Activated T-cell treated with anti-CD3 and anti-CD28 coated beads, Interleukin-2, amount 50 U/mL, for 4 hours (primary cell): ENCODE data around the gene TMEM203. TPM values are rescaled to one million over a fixed set of nuclear protein-coding genes. Genes with fewer than 3 reads are reported as not detected.

ENCODE experiments used
- ATAC-seq, 2 donors: fragments of 200-7000 bp; cut with Tn5 transposase; one replicate each; pipeline ENCODE4 v1.10.0; 2021
- DNase-seq: peaks from one replicate; pipeline ENCODE4 v3.0.0-alpha.2; 2020
- H3K27me3 Mint-ChIP-seq: one replicate; pipeline ENCODE4 v1.8.0; 2021; ENCODE audit warnings: low read depth, mixed read lengths
- H3K36me3 Mint-ChIP-seq: one replicate; pipeline ENCODE4 v1.8.0; 2022; ENCODE audit warnings: mixed read lengths; ENCODE audit not compliant: insufficient read depth
- H3K4me1 Mint-ChIP-seq: one replicate; pipeline ENCODE4 v1.8.0; 2021; ENCODE audit warnings: low read depth, mixed read lengths
- H3K4me3 Mint-ChIP-seq: one replicate; pipeline ENCODE4 v1.8.0; 2021; ENCODE audit warnings: mild to moderate bottlenecking, moderate library complexity, mixed read lengths
- H3K9me3 Mint-ChIP-seq: one replicate; pipeline ENCODE4 v1.8.0; 2021; ENCODE audit warnings: mixed read lengths
- total RNA-seq, 3 donors: library from RNA; stranded (reverse); gene quantifications; one replicate each; pipeline ENCODE4 v1.2.1, GENCODE V29; 2021

Gene TMEM203
- total RNA-seq, 3 donors from 2014 or later, result 42.3 to 45.1 (median 44.4) TPM

DNA sequence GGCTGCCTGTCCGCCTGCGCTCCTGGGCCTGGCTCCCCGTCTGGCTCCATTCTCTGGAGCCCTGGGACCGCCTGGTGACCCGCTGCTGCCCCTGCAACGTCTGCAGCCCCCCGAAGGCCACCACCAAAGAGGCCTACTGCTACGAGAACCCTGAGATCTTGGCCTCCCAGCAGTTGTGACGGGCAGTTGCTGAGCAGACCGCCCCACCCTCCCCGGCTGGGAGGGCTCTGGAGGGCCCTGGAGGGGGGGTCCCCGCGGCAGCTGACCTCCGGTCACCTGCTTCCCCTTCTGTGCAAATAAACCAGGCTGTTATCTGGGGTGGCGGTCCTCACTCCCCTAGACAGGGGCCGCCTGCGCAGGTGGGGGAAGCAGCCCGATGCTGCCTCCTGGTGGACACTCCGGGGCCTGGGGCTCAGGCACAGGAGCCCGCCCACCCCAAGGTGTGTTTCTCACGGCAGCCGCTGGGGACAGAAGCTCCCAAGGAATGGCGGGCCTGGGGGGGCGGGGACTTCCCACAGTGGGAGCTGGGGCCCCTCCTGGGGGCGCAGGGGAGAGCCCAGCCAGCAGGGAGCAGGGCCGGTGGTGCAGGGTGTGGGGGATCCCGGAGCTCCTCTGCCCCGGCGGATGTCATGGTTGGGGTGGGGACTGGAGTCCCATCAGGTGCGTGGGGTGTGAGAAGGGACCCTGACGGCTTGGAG, 30.9 kb upstream of the TMEM203 start:
- Mint-ChIP-seq H3K4me3 (no peak overlapping the region), H3K27me3 (peaks cover 4% of the 10 kb centered on the region), H3K4me1 (peaks cover 13% of the 10 kb centered on the region), H3K9me3 (no peaks in the 10 kb centered on the region), H3K36me3 (no peaks in the 10 kb centered on the region)
- DNase-seq, result peak; percentile 93
- ATAC-seq, result peak; percentile 26 to 32

DNA sequence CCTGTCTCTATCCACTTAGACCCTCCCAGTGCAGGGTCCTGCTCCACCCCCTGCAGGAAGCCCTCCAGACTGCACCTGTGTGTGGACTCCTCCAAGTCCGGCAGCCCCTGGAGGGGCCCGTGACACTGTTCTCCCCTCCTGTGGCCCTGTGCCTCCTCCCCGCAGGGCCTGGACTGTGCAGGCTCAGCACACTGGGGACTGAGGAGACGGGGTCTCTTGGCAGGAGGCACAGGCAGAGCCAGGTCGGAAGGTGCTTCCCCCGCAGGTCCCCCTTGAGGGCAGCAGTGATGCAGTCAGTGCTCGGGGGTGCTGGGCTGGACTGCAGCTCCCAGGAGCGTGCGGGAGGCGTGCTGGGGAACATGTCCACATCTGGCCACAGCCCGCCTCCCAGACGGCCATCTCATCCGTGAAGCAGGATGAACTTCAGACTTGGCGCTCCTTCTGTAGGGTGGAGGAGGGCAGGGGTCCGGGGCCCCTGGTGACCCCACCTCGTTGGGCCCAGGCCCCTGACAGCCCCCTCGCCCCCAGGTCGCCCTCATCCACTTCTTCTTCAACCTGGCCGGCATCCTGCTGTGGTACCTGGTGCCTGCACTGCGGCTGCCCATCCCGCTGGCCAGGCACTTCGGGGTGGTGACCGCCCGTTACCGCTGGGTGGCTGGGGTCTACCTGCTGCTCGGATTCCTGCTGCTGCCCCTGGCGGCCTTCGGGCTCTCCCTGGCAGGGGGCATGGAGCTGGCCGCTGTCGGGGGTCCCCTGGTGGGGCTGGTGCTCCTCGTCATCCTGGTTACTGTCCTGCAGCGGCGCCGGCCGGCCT, 30.2 kb upstream of the TMEM203 start:
- peaks cover 13% of the 10 kb centered on the region for H3K4me1 Mint-ChIP-seq
- ATAC-seq (no peak), DNase-seq (no peak)
- H3K27me3 Mint-ChIP-seq, result peaks cover 4% of the 10 kb centered on the region
- no peak overlapping the region for H3K4me3 Mint-ChIP-seq
- H3K36me3 Mint-ChIP-seq, result no peaks in the 10 kb centered on the region
- no peaks in the 10 kb centered on the region for H3K9me3 Mint-ChIP-seq

DNA sequence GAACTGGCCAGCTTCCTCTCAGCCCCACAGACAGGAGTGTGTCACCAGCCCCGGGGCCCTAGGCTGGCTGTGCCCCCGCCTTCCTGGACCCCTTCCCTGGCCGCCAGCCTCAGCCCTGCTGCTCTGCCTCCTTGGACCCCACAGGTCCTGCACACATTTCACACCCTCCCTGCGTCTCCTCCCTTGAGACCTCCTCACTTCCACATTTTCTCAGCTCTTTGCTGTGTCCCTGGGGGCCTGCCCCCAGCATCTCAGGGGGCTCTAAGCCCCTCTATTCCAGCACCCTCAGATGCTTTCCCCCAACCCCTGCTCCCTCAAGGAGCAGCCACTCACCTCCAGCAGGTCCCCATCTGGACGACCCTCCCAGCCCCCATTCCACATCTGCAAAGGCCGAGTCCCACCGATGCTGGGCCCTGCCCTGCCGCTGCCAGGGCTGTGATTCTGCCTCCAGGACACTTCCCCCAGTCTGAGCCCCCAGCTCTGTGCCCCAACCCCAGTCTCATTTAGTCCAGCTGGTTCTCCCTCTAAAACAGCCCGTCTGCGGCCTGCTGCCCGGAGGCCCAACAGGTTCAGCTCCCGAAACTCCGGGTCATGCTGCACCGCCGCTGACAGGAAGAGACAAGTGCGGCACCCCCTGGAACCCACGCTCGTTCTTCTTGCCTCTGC, 29.4 kb upstream of the TMEM203 start:
- Mint-ChIP-seq H3K4me3 (no peak overlapping the region), H3K27me3 (peaks cover 4% of the 10 kb centered on the region), H3K9me3 (no peaks in the 10 kb centered on the region), H3K36me3 (no peaks in the 10 kb centered on the region), H3K4me1 (peaks cover 13% of the 10 kb centered on the region)
- ATAC-seq (no peak), DNase-seq (no peak)

DNA sequence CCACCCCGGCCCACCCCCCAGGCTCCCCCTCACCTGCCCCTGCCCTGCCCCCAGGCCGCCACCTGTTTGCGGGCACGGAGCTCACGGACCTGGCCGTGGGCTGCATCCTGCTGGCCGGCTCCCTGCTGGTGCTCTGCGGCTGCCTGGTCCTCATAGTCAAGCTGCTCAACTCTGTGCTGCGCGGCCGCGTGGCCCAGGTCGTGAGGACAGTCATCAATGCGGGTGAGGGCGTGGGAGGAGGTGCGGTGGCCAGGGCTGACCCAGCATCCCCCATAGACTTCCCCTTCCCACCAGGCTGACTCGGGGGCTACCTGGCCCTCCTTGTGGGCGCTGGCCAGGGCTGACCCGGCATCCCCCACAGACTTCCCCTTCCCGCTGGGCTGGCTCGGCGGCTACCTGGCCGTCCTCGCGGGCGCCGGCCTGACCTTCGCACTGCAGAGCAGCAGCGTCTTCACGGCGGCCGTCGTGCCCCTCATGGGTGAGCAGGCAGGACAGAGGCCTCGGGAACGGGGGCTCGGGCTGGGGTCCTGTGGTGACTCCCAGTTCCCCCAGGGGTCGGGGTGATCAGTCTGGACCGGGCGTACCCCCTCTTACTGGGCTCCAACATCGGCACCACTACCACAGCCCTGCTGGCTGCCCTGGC, 28.7 kb upstream of the TMEM203 start:
- peaks cover 8% of the 10 kb centered on the region for H3K4me1 Mint-ChIP-seq
- DNase-seq, result no peak
- no peaks in the 10 kb centered on the region for H3K36me3 Mint-ChIP-seq
- H3K4me3 Mint-ChIP-seq, result no peak overlapping the region
- no peaks in the 10 kb centered on the region for H3K9me3 Mint-ChIP-seq
- no peak for ATAC-seq
- peaks cover 4% of the 10 kb centered on the region for H3K27me3 Mint-ChIP-seq

DNA sequence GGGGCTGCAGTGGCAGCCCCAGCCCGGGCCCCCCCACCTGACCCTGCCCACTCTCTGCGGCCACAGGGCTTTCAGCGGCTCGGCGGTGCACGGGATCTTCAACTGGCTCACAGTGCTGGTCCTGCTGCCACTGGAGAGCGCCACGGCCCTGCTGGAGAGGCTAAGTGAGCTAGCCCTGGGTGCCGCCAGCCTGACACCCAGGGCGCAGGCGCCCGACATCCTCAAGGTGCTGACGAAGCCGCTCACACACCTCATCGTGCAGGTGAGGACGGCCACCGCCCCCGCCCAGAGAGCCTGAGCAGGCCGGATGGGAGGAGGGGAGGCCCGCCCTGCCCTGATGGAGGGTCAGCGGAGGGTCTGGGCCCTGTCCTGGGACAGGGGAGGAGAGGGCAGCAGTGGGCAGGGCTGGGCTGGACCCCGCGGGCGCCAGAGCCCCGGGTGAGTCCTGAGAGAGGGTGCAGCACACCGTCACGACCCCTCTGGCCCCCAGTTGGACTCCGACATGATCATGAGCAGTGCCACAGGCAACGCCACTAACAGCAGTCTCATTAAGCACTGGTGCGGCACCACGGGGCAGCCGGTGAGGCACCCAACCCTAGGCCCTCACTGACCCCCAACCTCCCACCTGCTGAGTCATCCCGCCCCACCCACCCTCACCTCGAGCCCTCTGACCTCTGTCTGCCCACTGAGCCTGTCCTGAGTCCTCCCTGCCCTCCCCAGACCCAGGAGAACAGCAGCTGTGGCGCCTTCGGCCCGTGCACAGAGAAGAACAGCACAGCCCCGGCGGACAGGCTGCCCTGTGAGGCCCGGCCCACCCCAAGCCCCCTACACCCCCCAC, 27.9 kb upstream of the TMEM203 start:
- Mint-ChIP-seq H3K27me3 (peaks cover 7% of the 10 kb centered on the region), H3K4me1 (peaks cover 2% of the 10 kb centered on the region), H3K9me3 (no peaks in the 10 kb centered on the region), H3K36me3 (no peaks in the 10 kb centered on the region), H3K4me3 (no peak overlapping the region)
- DNase-seq (no peak), ATAC-seq (no peak)

DNA sequence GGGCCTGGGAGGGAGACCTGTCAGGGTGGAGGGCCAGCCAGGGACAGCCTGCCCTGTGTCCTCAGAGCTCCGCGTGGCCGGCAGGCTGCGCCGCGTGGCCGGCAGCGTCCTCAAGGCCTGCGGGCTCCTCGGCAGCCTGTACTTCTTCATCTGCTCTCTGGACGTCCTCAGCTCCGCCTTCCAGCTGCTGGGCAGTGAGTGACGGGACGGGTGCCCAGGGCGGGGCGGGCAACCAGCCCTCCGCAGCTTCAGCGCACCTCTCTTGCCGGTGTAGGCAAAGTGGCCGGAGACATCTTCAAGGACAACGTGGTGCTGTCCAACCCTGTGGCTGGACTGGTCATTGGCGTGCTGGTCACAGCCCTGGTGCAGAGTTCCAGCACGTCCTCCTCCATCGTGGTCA, 27.1 kb upstream of the TMEM203 start:
- peaks cover 2% of the 10 kb centered on the region for H3K4me1 Mint-ChIP-seq
- peaks cover 9% of the 10 kb centered on the region for H3K27me3 Mint-ChIP-seq
- H3K36me3 Mint-ChIP-seq, result no peaks in the 10 kb centered on the region
- no peak overlapping the region for H3K4me3 Mint-ChIP-seq
- DNase-seq (no peak), ATAC-seq (no peak)
- H3K9me3 Mint-ChIP-seq, result no peaks in the 10 kb centered on the region

DNA sequence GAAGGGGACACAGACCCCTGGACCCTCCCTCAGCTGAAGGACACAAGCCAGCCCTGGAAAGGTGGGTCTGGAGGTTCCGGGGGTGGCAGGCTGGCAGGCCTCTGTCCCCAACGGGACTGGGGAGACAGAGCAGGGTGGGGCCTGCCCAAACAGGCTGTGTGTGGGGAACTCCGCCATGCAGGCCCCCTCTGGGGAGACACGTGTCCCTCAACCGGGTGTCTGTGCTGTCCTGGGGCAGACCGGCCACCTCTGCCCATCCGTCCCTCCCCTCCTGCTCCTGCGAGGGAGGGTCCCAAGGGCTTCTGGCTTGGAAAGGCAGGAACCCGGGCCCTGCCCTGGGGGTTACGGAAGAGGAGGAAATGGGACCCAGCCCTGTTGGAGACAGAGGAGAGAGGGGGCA, 26.7 kb upstream of the TMEM203 start:
- ATAC-seq (no peak), DNase-seq (no peak)
- no peaks in the 10 kb centered on the region for H3K36me3 Mint-ChIP-seq
- H3K4me1 Mint-ChIP-seq, result peaks cover 3% of the 10 kb centered on the region
- H3K27me3 Mint-ChIP-seq, result peaks cover 10% of the 10 kb centered on the region
- no peaks in the 10 kb centered on the region for H3K9me3 Mint-ChIP-seq
- H3K4me3 Mint-ChIP-seq, result no peak overlapping the region

DNA sequence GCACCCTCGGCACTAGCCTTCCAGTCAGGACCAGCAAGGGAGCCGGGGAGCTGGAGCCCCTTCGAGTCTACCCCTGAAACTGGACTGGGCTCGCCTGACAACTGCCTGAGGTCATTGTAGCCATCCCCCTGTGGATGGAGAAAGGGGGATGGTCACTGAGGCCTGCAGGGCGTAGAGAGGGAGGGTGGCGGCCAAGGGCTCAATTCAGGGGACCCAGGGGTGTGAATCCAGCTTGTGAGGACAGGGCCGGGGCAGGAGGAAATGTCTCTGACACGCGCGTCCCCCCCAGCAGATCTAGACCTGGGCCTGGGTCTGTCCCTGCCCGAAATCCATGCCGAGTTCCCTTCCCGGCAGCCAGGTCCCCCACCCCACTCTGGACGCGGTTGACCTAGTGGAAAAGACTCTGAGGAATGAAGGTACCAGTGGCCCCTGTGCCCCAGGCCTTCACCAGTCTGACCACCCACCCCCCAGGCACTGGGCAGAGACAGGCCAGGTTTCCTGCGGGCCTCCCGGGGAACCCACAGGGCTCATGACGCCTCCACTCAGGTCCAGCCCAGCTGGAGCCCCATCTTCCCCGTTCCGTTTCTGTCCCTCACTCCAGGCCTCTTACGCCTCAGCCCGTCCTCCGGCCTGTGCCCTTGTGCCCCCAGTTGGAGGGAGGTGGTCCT, 26.1 kb upstream of the TMEM203 start:
- ATAC-seq (no peak), DNase-seq (no peak)
- H3K4me3 Mint-ChIP-seq, result no peak overlapping the region
- no peaks in the 10 kb centered on the region for H3K36me3 Mint-ChIP-seq
- peaks cover 3% of the 10 kb centered on the region for H3K4me1 Mint-ChIP-seq
- no peaks in the 10 kb centered on the region for H3K9me3 Mint-ChIP-seq
- peaks cover 10% of the 10 kb centered on the region for H3K27me3 Mint-ChIP-seq

DNA sequence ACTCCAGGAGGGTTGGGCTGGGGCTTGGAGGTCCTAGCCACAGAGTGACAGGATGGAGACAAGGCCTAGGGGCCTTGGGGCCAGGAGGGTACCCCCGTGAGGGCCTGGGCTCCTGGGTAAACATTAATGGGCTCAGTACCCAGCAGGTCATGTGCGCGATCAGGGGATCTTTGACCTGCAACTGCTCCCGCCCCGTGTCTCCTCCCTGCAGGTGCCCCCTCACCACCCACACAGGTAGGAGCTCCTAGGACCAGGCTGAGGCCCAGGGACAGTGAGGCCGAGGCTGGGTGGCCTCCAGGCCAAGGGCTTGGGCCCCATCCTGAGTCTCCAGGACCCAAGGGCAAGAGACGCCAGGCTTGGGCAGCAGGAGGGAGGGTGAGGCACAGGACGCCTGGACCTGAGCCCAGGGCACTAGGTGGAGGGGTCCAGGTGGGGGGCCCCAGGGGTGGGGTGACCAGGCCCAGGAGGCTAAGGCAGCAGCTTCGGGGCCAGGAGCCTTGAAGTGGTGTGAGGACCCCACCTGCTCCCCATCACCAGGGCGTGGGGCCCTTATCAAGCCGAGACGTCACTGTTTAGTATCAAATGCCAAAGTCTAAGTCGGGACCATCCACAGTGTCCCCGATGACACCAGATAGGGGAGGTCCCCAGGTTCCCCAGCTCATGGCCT, 25.4 kb upstream of the TMEM203 start, which contains the start of gene SLC34A3:
Gene SLC34A3 (plus strand): TSS at position 197 of the 667 bp plus-strand sequence. CDS start 802 bp downstream, outside the sequence.
- Mint-ChIP-seq H3K4me1 (peaks cover 3% of the 10 kb centered on the region), H3K4me3 (no peak within 1 kb of the TSS), H3K27me3 (peaks cover 10% of the 10 kb centered on the region), H3K36me3 (no peaks in the 10 kb centered on the region), H3K9me3 (no peaks in the 10 kb centered on the region)
- no peak for DNase-seq
- ATAC-seq, result no peak

DNA sequence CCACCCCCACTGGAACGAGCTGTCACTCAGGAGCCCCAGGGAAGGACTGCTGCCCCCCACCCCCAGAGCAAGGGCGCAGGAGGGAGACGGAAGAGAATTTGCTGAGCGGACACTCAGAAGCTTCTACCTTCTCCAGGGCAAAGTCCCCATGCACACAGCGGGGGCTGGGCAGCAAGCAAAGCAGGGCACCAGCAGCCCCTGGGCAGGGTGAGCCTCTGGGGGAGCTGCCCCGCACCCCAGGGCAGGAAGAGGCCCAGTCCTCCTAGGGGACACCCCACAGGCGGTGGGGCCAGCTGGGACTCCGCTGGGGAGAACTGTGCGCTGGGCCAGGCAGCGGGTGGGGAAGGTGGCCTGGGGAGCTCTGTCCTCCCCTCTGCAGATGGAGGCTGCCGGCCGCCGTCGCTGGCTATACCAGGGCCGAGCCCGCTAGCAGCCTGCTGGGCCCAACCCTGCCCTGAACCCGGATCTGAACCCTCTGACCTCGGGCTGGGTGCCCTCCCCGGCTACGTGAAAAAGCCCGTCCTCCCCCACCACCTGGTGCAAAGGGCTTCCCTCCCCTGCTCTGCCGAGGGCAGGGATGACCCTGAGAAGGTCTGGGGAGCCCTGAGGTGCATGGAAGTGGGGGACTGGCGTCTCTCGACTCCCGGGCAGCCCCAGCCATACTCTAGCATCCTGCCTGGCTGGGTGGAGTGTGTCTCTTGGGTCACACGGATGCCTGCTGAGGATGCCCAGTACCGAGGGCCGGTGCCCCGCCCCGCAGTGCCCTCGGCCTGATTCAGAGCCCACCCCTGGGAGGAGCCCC, 24.7 kb upstream of the TMEM203 start:
- ATAC-seq, result no peak
- H3K27me3 Mint-ChIP-seq, result peaks cover 10% of the 10 kb centered on the region
- H3K4me1 Mint-ChIP-seq, result peaks cover 3% of the 10 kb centered on the region
- DNase-seq, result no peak
- no peaks in the 10 kb centered on the region for H3K36me3 Mint-ChIP-seq
- H3K4me3 Mint-ChIP-seq, result no peak overlapping the region
- no peaks in the 10 kb centered on the region for H3K9me3 Mint-ChIP-seq

DNA sequence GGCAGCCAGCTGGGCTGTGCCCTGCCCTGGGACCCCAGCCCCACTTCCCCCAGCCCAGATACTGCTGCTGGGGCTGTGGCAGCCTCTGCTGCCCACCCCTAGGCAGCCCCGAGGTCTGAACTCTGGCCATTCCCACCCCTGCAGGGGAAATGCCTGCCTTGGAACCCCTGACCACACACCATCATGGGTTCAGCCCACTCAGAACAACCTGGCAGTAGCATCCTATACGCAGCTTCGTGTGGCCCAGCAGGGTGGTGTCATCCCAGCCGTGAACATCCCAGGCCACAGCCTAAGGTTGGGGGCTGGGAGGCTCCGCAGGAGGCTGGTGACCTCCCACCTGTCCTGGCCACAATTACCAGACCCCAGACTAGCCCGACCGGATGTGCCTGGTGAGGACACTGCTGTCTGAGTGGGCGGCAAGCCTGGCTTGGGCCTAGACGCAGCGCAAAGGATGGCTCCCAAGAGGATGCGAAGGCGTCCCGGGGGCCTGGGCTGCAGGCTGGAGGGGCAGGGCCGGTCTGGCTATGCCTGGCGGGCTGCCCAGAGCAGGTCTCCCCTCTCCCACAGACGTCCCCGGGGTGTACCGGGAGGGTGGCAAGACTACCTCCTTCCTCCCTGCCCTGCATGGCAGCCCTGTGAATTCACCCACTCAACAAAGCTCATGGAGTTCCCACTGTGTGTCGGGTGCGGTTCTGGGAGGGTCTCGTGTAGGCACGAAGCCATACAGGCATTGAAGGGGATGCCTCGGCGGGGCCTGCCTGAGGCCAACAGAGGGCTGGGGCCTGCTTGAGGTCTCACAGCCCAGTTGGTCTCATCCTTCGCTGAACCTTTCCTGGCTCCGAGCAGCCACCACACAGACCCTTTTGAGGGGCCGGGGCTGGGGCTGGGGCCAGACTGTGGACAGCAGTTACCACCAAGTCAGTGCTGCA, 23.8 kb upstream of the TMEM203 start:
- Mint-ChIP-seq H3K4me3 (no peak overlapping the region), H3K36me3 (no peaks in the 10 kb centered on the region)
- no peak for DNase-seq

More for the DNA sequence above, 23.8 kb upstream of the TMEM203 start:
- no peak for ATAC-seq
- Mint-ChIP-seq H3K9me3 (no peaks in the 10 kb centered on the region), H3K4me1 (peaks cover 3% of the 10 kb centered on the region), H3K27me3 (peaks cover 8% of the 10 kb centered on the region)
